ENCODE results near the gene PLCB4.

PLCB4 gene

DNA sequence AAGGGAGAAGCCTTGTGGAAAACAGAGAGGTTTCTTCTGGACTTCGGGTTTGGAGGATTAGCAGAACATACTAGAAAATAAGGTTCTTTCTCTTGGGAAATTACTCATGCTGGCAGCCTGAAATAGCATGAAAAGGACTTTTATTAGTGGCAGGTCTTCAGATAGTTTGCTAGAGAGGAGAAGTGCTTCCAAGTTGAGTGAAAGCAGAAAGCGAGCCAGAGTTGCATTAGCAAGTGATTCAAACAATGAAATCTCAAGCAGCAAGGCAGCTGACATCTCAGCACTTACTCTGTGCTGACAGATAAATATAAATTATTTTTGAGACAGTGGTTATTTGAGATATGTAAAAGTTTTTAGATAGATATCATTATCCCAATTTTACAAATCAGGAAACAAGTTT, 91.9 kb downstream of the PLCB4 start:
- Histone ChIP-seq H3K14ac (ENCODE audit: low read length in 2 of 2) (no peak overlapping the region), H3K9me3 (ENCODE audit: control insufficient read depth, low read length) (no peaks in the 10 kb centered on the region), H3K4me3 (ENCODE audit: insufficient read depth in 1 of 2, low read depth in 1 of 2, low read length in 2 of 2) (peak overlapping the region in 1 of 2 experiments; percentile 23), H2BK12ac (ENCODE audit: low read length in 2 of 2) (no peak overlapping the region), H3K27me3 (ENCODE audit: control insufficient read depth in 1 of 2, insufficient read depth in 1 of 2, low read length in 2 of 2) (no peaks in the 10 kb centered on the region), H4K91ac (ENCODE audit: low read length) (no peak overlapping the region), H3K4me2 (ENCODE audit: low read length, poor library complexity, severe bottlenecking) (no peak overlapping the region), H2AFZ (ENCODE audit: low read depth, low read length) (no peak overlapping the region), H3K4me1 (ENCODE audit: control insufficient read depth, insufficient read depth, low read depth, low read length) (peaks cover 4% of the 10 kb centered on the region), H2AK5ac (ENCODE audit: low read length, severe bottlenecking) (no peak overlapping the region), H3K23ac (ENCODE audit: low read length in 2 of 2) (no peak overlapping the region), H3K4ac (ENCODE audit: low read depth in 1 of 2, low read length in 2 of 2) (no peak overlapping the region), H3K27ac (ENCODE audit: low read length, poor library complexity, severe bottlenecking) (peak overlapping the region; percentile 10), H3K79me1 (replicated peaks; ENCODE audit: low read length, poor library complexity, severe bottlenecking) (peaks cover 9% of the 10 kb centered on the region), H3K36me3 (ENCODE audit: control insufficient read depth in 1 of 2, insufficient read depth in 2 of 2, low read depth in 1 of 2, low read length in 2 of 2) (peaks cover 0 to 8% of the 10 kb centered on the region in 2 experiments), H2BK120ac (ENCODE audit: low read depth, low read length) (no peak overlapping the region), H4K8ac (ENCODE audit: low read length) (no peak overlapping the region), H3K18ac (ENCODE audit: low read depth in 1 of 2, low read length in 2 of 2) (no peak overlapping the region), H2BK15ac (ENCODE audit: low read depth, poor library complexity, severe bottlenecking) (no peak overlapping the region), H2BK5ac (ENCODE audit: low read depth, low read length, poor library complexity, severe bottlenecking) (no peak overlapping the region), H3K9ac (ENCODE audit: low read length) (peak overlapping the region; percentile 30)
- WGBS, result 52% methylated on average over 2 of the region's 2 CpGs
- peak; percentile 10 for DNase-seq

DNA sequence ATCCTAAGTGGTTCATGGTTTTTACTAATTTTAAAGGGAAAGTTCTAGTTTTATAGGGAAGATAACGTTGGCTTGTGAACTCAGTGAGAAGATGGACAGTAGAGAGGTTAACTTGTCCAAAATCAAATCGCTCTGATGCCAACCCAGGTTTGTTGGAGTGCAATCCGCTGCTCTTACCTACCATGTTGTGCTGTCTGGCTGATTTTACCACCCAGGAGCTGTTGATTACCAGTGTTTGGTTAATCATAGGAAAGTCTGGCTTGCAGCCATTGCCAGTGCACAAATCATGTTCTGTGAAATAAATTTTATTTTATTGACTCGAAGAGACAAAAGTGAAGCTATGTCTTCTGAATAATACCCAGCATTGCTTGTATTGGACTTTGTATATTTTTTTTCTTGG, 92.4 kb downstream of the PLCB4 start:
- Histone ChIP-seq H2AK5ac (ENCODE audit: low read length, severe bottlenecking) (no peak overlapping the region), H3K9ac (ENCODE audit: low read length) (peak overlapping the region; percentile 30), H3K27ac (ENCODE audit: low read length, poor library complexity, severe bottlenecking) (no peak overlapping the region), H3K9me3 (ENCODE audit: control insufficient read depth, low read length) (no peaks in the 10 kb centered on the region), H3K18ac (ENCODE audit: low read depth in 1 of 2, low read length in 2 of 2) (no peak overlapping the region), H4K91ac (ENCODE audit: low read length) (no peak overlapping the region), H3K4me3 (ENCODE audit: insufficient read depth in 1 of 2, low read depth in 1 of 2, low read length in 2 of 2) (no peak overlapping the region), H3K27me3 (ENCODE audit: control insufficient read depth in 1 of 2, insufficient read depth in 1 of 2, low read length in 2 of 2) (no peaks in the 10 kb centered on the region), H2BK15ac (ENCODE audit: low read depth, poor library complexity, severe bottlenecking) (no peak overlapping the region), H2BK12ac (ENCODE audit: low read length in 2 of 2) (no peak overlapping the region), H3K14ac (ENCODE audit: low read length in 2 of 2) (no peak overlapping the region), H2BK5ac (ENCODE audit: low read depth, low read length, poor library complexity, severe bottlenecking) (no peak overlapping the region), H3K23ac (ENCODE audit: low read length in 2 of 2) (no peak overlapping the region), H3K79me1 (replicated peaks; ENCODE audit: low read length, poor library complexity, severe bottlenecking) (peaks cover 10% of the 10 kb centered on the region), H3K4me2 (ENCODE audit: low read length, poor library complexity, severe bottlenecking) (no peak overlapping the region), H3K36me3 (ENCODE audit: control insufficient read depth in 1 of 2, insufficient read depth in 2 of 2, low read depth in 1 of 2, low read length in 2 of 2) (peaks cover 0 to 6% of the 10 kb centered on the region in 2 experiments), H3K4me1 (ENCODE audit: control insufficient read depth, insufficient read depth, low read depth, low read length) (peaks cover 5% of the 10 kb centered on the region), H2BK120ac (ENCODE audit: low read depth, low read length) (no peak overlapping the region), H4K8ac (ENCODE audit: low read length) (no peak overlapping the region), H2AFZ (ENCODE audit: low read depth, low read length) (no peak overlapping the region), H3K4ac (ENCODE audit: low read depth in 1 of 2, low read length in 2 of 2) (no peak overlapping the region)
- DNase-seq, result no peak
- 95% methylated on average over 4 of the region's 4 CpGs for WGBS

DNA sequence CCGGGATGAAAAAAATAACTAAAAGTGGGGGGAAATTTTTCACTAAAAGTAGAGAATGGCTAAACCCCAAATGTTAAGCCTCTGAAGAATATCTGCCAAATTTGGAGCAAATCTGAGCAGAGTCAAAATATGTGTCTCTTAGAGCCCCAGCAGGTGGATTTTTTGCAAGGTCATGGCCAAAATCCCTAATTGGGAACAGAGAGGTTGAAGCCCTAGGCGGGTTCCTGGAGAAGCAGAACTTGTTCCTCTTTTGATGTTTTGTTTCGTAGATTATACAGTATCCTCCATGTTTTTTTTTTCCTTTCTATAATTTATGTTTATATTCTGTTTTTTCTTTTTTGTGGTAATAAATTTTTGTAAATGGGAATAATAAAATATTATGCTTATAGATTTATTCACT, 94.4 kb downstream of the PLCB4 start:
- H2BK15ac ChIP-seq (ENCODE audit: low read depth, poor library complexity, severe bottlenecking), result no peak overlapping the region
- H2BK5ac ChIP-seq (ENCODE audit: low read depth, low read length, poor library complexity, severe bottlenecking), result no peak overlapping the region
- no peak overlapping the region for H4K91ac ChIP-seq (ENCODE audit: low read length)
- 100% methylated on average over 1 of the region's 3 CpGs for WGBS
- H2AK5ac ChIP-seq (ENCODE audit: low read length, severe bottlenecking), result no peak overlapping the region
- no peak overlapping the region for H3K14ac ChIP-seq (ENCODE audit: low read length in 2 of 2)
- no peak overlapping the region for H2BK12ac ChIP-seq (ENCODE audit: low read length in 2 of 2)
- H3K27me3 ChIP-seq (ENCODE audit: control insufficient read depth in 1 of 2, insufficient read depth in 1 of 2, low read length in 2 of 2), result no peaks in the 10 kb centered on the region
- no peaks in the 10 kb centered on the region for H3K9me3 ChIP-seq (ENCODE audit: control insufficient read depth, low read length)
- H2AFZ ChIP-seq (ENCODE audit: low read depth, low read length), result no peak overlapping the region
- no peak overlapping the region for H3K27ac ChIP-seq (ENCODE audit: low read length, poor library complexity, severe bottlenecking)
- H3K23ac ChIP-seq (ENCODE audit: low read length in 2 of 2), result no peak overlapping the region
- H3K4me3 ChIP-seq (ENCODE audit: insufficient read depth in 1 of 2, low read depth in 1 of 2, low read length in 2 of 2), result no peak overlapping the region
- no peak overlapping the region for H3K4ac ChIP-seq (ENCODE audit: low read depth in 1 of 2, low read length in 2 of 2)
- no peak for DNase-seq
- H3K9ac ChIP-seq (ENCODE audit: low read length), result no peak overlapping the region
- peaks cover 7% of the 10 kb centered on the region for H3K4me1 ChIP-seq (ENCODE audit: control insufficient read depth, insufficient read depth, low read depth, low read length)
- peaks cover 11% of the 10 kb centered on the region for H3K79me1 ChIP-seq (replicated peaks; ENCODE audit: low read length, poor library complexity, severe bottlenecking)
- H4K8ac ChIP-seq (ENCODE audit: low read length), result no peak overlapping the region
- no peak overlapping the region for H2BK120ac ChIP-seq (ENCODE audit: low read depth, low read length)
- H3K18ac ChIP-seq (ENCODE audit: low read depth in 1 of 2, low read length in 2 of 2), result no peak overlapping the region
- H3K36me3 ChIP-seq (ENCODE audit: control insufficient read depth in 1 of 2, insufficient read depth in 2 of 2, low read depth in 1 of 2, low read length in 2 of 2), result peaks cover 0 to 5% of the 10 kb centered on the region in 2 experiments
- H3K4me2 ChIP-seq (ENCODE audit: low read length, poor library complexity, severe bottlenecking), result no peak overlapping the region

DNA sequence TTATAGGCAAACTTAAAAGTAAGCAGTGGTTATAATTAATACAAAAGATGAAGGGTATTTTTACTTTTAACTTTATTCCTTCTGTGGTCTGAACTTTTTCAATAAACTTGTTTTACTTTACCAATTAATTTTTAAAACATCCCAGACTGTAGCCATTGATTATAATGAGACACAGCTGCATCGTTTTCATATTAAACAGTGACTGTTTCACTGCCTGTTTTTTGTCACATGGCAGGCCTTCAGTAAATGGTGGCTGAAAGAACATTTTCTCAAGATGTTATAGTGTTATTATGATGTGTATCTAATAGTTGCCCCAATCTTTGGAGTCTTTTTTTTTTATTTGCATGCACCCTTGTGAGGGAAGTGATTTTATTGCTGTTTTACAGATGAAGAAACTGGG, 95.1 kb downstream of the PLCB4 start:
- H3K27ac ChIP-seq (ENCODE audit: low read length, poor library complexity, severe bottlenecking), result no peak overlapping the region
- H3K4me1 ChIP-seq (ENCODE audit: control insufficient read depth, insufficient read depth, low read depth, low read length), result peaks cover 7% of the 10 kb centered on the region
- H3K18ac ChIP-seq (ENCODE audit: low read depth in 1 of 2, low read length in 2 of 2), result no peak overlapping the region
- no peak overlapping the region for H3K14ac ChIP-seq (ENCODE audit: low read length in 2 of 2)
- H3K79me1 ChIP-seq (replicated peaks; ENCODE audit: low read length, poor library complexity, severe bottlenecking), result peaks cover 11% of the 10 kb centered on the region
- WGBS, result 92% methylated on average over 1 of the region's 1 CpG
- H2BK120ac ChIP-seq (ENCODE audit: low read depth, low read length), result no peak overlapping the region
- H3K4me2 ChIP-seq (ENCODE audit: low read length, poor library complexity, severe bottlenecking), result no peak overlapping the region
- H3K9ac ChIP-seq (ENCODE audit: low read length), result no peak overlapping the region
- H2AK5ac ChIP-seq (ENCODE audit: low read length, severe bottlenecking), result no peak overlapping the region
- no peak overlapping the region for H3K23ac ChIP-seq (ENCODE audit: low read length in 2 of 2)
- H3K36me3 ChIP-seq (ENCODE audit: control insufficient read depth in 1 of 2, insufficient read depth in 2 of 2, low read depth in 1 of 2, low read length in 2 of 2), result peaks cover 0 to 5% of the 10 kb centered on the region in 2 experiments
- no peaks in the 10 kb centered on the region for H3K27me3 ChIP-seq (ENCODE audit: control insufficient read depth in 1 of 2, insufficient read depth in 1 of 2, low read length in 2 of 2)
- no peak overlapping the region for H3K4ac ChIP-seq (ENCODE audit: low read depth in 1 of 2, low read length in 2 of 2)
- no peak overlapping the region for H2BK12ac ChIP-seq (ENCODE audit: low read length in 2 of 2)
- H4K8ac ChIP-seq (ENCODE audit: low read length), result no peak overlapping the region
- no peak overlapping the region for H2BK5ac ChIP-seq (ENCODE audit: low read depth, low read length, poor library complexity, severe bottlenecking)
- H2BK15ac ChIP-seq (ENCODE audit: low read depth, poor library complexity, severe bottlenecking), result no peak overlapping the region
- H3K9me3 ChIP-seq (ENCODE audit: control insufficient read depth, low read length), result no peaks in the 10 kb centered on the region
- no peak overlapping the region for H2AFZ ChIP-seq (ENCODE audit: low read depth, low read length)
- H3K4me3 ChIP-seq (ENCODE audit: insufficient read depth in 1 of 2, low read depth in 1 of 2, low read length in 2 of 2), result no peak overlapping the region
- no peak for DNase-seq
- H4K91ac ChIP-seq (ENCODE audit: low read length), result no peak overlapping the region
